ENCODE results near the gene POFUT1. TPM values are rescaled to one million over a fixed set of nuclear protein-coding genes. Genes with fewer than 3 reads are reported as not detected.
"Not testable (repeated sequence)": the region's sequence is repeated elsewhere in the genome, so short reads cannot be mapped to it uniquely, and the experiment has no call there.

POFUT1 gene
- polyA plus RNA-seq, 3 donors: 10.6 to 19.5 (median 18.8) TPM

GRCh38 chr20:32184961-32185603, 22.6 kb upstream of the POFUT1 start:
- WGBS, 3 donors: 73 to 81% (median 81%) methylated on average over 10 of the region's 10 CpGs

DNA sequence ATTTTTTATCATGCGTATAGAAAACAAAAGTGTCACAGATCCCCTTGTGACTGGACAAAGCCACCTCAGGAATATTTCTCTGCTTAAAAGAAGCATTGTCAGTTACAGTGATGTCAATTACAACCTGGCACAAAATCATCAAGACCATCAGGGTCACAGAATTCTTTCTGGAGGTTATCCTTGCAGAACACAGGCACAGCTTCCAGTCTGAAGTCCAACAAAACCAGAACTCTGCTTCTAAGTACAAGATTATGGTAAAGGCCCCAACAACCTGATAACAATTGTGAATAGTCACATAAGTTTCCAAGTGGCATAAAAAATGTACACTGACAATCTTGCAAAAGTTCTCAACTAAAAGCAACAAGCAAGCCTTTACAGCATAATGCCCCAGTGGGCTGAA, 21.2 kb upstream of the POFUT1 start:
- no peak overlapping the region for H3K27ac ChIP-seq (ENCODE audit: low read depth, low read length)
- 87 to 96% (median 90%) methylated on average over 1 of the region's 1 CpG for WGBS, 3 donors

More at GRCh38 chr20:32184961-32185603, 22.6 kb upstream of the POFUT1 start:
- no peak overlapping the region for H3K27ac ChIP-seq (ENCODE audit: low read depth, low read length)

DNA sequence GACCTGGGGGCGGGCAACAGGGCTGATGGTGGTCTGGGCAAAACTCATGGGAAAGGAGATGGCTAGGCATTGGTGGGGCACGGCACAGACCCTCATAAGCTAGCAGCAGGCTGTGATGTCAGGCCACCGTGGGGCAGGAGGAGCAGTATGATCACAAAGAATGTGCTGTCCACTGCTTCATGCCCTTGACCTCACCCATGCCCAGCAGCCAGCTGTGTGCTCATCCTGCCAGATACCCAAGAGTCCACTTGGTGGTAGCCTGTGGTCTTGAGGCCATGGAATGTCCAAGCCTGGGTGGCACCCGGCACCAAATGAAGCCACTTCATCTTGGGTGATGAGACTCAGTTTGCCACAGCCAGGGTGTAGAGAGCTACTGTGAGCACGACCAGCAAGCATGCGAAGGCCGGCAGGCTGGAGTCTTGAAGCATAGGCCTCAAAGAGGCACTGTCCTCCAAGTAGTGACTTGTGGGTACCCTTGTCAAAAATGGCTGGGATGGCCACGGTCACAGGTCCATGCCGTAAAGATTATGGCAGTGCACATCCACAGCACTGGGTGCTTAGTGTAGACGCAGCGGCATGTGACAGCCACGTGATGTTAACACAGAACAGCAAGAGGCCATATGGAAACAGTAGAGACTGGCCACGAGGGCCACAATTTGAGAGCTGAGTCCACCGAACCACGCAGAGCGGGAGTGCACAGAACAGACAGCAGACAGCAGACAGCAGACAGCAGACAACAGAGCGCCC, 19.1 kb upstream of the POFUT1 start:
- H3K27ac ChIP-seq (ENCODE audit: low read depth, low read length): no peak overlapping the region
- 97 to 99% (median 98%) methylated on average over 17 of the region's 17 CpGs for WGBS, 3 donors

DNA sequence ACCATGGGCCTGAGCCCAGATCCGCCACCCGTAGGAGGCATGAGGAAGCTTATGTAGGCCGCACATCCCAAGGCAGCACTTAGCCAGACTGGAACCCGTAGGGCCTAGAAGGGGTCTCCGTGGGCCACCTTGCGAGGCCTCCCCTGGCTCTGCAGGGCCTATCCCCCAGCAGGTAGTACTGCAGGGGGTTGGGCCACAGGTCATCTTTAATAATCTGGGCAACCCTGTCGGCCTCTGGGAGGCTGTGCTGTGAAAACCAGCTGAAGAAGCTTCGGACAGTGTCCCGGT, 18.6 kb upstream of the POFUT1 start:
- H3K27ac ChIP-seq (ENCODE audit: low read depth, low read length): no peak overlapping the region
- 92 to 96% (median 94%) methylated on average over 9 of the region's 9 CpGs for WGBS, 3 donors

DNA sequence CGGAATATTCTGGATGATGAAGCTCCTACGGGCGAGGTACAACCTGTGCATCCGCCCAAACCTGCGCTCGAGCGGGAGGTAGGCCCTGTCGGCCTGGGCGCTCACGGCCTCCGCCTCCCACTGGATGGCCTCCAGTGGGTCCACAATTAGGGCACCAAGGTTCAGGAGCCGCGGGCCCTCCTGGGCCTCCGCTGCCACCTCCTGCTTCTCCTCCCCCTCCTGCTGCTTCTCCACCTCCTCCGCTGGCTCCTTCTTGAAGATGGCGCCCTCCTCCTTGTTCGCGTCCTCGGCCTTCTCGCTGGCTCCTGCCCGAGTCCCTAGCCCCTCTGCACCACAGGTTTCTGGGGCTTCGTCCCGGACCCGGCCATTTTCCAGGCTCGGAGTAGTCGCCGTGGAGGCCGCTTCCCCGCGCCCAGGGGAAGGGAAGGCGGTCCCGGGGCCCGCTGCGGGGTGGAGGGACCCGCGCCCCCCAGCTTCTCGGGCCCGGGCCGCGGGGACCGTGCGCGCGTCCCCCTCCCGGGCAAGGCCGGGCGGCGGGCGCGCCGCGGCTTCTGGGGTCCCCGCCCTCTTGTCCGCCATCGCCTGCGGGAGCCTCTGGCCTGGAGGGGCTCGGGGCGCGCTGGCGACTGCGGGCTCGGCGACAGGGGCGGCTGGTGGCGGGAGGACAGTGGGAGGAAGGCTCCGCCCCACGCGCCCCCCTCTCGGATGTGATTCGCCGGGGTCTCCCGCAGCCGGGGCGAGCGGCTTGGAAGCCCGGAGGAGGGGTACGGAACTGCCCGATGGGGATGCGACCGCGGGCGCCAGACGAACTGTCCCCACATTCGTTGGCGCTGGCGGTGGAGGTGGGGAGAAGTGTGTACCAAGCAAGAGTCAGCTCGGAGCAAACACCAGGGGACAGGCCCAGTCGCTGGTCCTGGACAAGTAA, 17.7 kb upstream of the POFUT1 start:
- H3K27ac ChIP-seq (ENCODE audit: low read depth, low read length): no peak overlapping the region
- 5 to 8% (median 7%) methylated on average over 64 to 88 of the region's 88 CpGs for WGBS, 3 donors

DNA sequence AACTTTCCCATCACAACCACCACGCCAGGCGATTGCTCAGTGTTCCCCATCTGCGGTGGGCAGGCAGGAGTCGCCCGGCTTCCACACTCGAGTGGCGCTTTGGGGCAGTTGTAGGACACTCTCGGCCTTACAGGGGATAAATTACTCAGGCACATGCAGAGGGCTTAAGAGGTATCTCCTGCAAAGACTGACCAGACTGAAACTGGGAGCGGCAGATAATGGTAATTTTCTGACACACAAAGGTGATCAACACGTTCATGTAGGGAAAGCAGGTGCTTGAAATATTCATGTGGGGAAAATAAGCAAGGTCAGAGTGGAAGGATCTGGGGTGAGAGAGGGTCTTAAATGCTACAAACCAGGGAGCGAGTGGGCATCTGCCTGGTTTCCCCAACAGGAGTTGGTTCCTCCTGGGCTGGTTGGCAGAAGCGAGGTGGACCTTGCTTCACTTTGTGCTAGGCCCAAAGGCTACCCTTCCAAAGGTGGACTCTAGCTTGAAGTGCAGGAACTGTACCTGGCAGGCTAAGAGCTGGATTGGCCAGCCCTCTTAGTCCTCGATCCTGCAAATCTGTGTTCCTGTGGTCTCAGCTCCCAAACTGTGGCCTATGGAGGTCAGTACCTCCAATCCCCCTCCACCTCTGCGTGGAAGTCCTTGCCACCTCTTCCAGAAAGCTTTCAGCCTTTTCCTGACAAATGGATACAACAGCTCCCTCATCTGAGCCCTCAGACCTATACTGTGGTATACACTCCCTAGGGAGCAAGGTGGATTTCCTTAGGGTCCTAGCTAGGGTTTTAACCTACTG, 16.9 kb upstream of the POFUT1 start:
- H3K27ac ChIP-seq (ENCODE audit: low read depth, low read length): no peak overlapping the region
- 44 to 64% (median 45%) methylated on average over 14 of the region's 14 CpGs for WGBS, 3 donors

GRCh38 chr20:32191422-32191821, 16.3 kb upstream of the POFUT1 start:
- 73 to 80% (median 78%) methylated on average over 3 of the region's 3 CpGs for WGBS, 3 donors
- H3K27ac ChIP-seq (ENCODE audit: low read depth, low read length): no peak overlapping the region

DNA sequence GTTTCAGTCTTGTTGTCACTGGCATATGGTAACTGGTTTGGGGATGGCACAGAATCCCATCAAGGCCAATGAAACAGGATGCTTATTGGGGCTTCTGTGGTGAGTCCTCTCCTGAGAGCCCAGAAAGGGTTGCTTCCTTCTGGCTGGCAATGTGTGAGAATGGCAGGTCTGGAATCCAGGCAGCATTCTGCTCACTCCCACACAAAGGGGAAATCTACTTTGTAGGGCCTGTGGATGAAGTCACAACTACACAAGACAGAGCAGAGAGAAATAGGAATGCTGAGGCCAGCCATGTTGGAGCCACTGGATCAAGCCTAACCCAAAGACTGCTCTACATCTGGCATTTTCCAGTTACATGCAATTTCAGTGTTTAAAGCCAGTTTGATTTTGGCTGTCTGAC, 15.8 kb upstream of the POFUT1 start:
- no peak overlapping the region for H3K27ac ChIP-seq (ENCODE audit: low read depth, low read length)

- no peak overlapping the region for H3K27ac ChIP-seq (ENCODE audit: low read depth, low read length)
- 32 to 68% (median 57%) methylated on average over 3 of the region's 3 CpGs for WGBS, 3 donors
Observed at GRCh38 chr20:32192698-32193097, 15.0 kb upstream of the POFUT1 start.

DNA sequence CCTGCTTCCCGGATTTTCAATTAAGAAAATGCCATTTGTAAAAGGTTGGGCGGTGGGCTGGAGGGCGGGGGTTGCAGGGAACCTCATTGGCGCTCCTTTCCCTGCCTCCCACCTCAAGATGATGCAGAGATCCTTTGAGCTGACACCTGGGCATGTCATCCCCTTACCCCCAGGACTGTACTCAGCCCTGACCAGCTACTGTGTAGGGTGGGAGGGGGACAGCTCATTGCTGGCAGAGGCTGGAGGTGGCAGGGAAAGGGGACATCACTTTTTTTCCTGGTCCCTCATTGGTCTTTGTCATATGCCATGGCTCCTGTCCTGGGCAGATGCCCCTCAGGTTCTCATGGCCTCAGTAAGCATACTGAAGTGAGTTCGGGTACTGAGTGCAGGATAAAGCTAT, 14.3 kb upstream of the POFUT1 start:
- 80 to 88% (median 85%) methylated on average over 5 of the region's 5 CpGs for WGBS, 3 donors
- H3K27ac ChIP-seq (ENCODE audit: low read depth, low read length): not testable (repeated sequence)

DNA sequence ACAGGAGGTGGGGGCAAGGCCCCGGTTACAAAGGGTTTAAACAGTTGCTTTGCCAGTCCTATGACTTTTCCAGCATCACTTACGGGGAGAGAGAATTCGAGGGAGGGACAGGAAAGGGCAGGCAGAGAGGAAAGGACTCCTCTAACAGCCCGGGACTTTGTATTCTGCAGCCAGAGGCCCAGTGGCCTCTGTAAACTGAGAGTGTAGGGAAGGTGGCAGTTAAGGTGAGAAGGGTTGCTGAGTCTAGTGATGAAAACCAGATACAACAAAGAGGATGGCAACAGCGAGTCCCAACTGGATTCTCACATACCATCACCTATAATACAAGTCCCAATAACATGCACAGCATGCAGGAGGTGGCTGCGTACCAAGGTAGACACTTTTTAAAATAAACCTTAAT, 13.7 kb upstream of the POFUT1 start:
- no peak overlapping the region for H3K27ac ChIP-seq (ENCODE audit: low read depth, low read length)
- 72 to 78% (median 77%) methylated on average over 6 of the region's 6 CpGs for whole genome bisulfite sequencing, 3 donors

- no peak overlapping the region for H3K27ac ChIP-seq (ENCODE audit: low read depth, low read length)
- 32 to 82% (median 75%) methylated on average over 7 of the region's 7 CpGs for WGBS, 3 donors
Observed at GRCh38 chr20:32195581-32195980, 12.1 kb upstream of the POFUT1 start.

DNA sequence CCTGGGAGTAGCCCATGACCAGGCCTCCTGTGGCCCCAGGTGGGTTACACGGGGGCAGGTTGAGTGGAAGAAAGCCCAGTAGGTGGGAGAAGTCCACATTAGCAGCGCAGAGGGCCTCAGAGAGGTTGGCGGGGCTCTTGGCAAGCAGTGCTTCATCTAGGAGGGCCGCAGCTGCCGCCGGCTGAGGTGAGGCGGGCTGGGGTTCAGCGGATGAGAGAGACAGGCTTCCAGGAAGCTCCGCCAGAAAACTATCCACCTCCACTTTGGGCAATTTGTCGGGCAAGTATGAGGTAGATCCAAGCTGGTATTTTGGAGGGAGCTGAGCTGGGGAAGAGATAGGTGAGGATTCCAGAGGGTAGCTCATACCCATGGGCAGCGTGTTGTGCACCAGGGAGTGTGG, 11.1 kb upstream of the POFUT1 start:
- 93 to 96% (median 94%) methylated on average over 10 to 11 of the region's 11 CpGs for WGBS, 3 donors
- not testable (repeated sequence) for H3K27ac ChIP-seq (ENCODE audit: low read depth, low read length)

DNA sequence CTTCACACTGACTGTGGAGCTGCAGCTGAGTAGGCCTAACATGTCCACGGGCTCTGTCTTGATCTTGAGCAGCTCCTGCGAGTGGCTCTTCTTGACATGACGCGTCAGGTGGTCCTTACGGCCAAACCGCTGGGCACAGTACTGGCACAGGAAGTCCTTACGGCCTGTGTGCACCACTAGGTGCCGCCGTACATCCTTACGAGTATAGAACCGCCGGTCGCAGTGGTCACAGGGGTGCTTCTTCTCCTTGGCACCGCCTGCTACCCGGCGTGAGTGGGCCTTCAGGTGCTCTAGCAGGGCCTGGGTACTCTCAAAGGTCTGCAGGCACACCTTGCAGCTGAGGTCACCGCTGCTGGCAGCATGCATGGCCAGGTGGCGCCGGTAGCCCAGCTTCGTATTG, 10.5 kb upstream of the POFUT1 start:
- WGBS, 3 donors: 86 to 91% (median 90%) methylated on average over 20 of the region's 20 CpGs

GRCh38 chr20:32199006-32199405, 8.7 kb upstream of the POFUT1 start:
- no peak overlapping the region for H3K27ac ChIP-seq (ENCODE audit: low read depth, low read length)
- 51 to 91% (median 83%) methylated on average over 4 of the region's 4 CpGs for WGBS, 3 donors

More for the DNA sequence above, 10.5 kb upstream of the POFUT1 start:
- H3K27ac ChIP-seq (ENCODE audit: low read depth, low read length): not testable (repeated sequence)

- 72 to 93% (median 91%) methylated on average over 4 of the region's 4 CpGs for WGBS, 3 donors
- H3K27ac ChIP-seq (ENCODE audit: low read depth, low read length): no peak overlapping the region
Observed at GRCh38 chr20:32201296-32201976, 6.2 kb upstream of the POFUT1 start.

DNA sequence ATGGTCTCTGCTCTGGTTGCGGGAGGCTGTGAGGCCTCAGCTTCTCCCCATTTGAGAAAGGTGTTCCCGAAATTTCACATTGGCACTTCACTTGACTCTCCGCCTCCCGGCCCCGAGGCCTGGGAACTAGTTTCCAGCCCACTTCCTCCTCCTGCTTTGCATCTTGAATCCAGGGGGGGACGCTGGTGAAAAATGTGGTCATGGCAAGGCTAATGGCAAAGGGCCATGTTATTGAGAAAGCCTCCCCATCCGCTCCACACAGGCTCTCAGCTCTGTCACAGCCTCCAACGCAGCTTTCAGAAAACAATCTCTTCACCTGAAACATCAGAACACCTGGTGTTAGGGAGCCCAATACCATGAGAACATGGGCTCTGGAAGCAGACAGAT, 5.7 kb upstream of the POFUT1 start:
- 48 to 63% (median 59%) methylated on average over 8 of the region's 8 CpGs for WGBS, 3 donors
- H3K27ac ChIP-seq (ENCODE audit: low read depth, low read length): no peak overlapping the region
